Left colon (tissue), 2 donors: ENCODE measurements around the gene ME3. TPM values are rescaled to one million over a fixed set of nuclear protein-coding genes. Genes with fewer than 3 reads are reported as not detected.

Experiments used
- ATAC-seq: fragments of 200-7000 bp; cut with Tn5 transposase; one replicate; pipeline ENCODE4 v1.9.1; 2020; ENCODE audit warnings: mild to moderate bottlenecking, moderate library complexity
- DNase-seq, 2 donors: peaks; one replicate each; pipeline ENCODE4 v3.0.0-alpha.2; 2020
- intact Hi-C, 2 donors: fragments of 100-400 bp; cut with DNase I in 1 of 2; cut with micrococcal nuclease in 1 of 2; formaldehyde crosslinking; loops; one replicate each; pipeline versions ENCODE4 v1.11.2 to v1.14.0; 2022; cut with DNase I, micrococcal nuclease
- total RNA-seq, 2 donors: library from RNA; stranded (reverse); fragmentation: NEBNext Ultra II Directional; extraction: Animal tissue kit (Norgen Biotek cat#: 25700); gene quantifications; one replicate each; pipeline ENCODE4 v1.2.1, GENCODE V29; 2021
- donor health status: DM: no; HTN: no; CAD: no.
- donor health status: DM: yes; HTN: yes; CAD: no.

ME3 gene
- total RNA-seq, 2 donors from 2014 or later, result 35.8 to 38.1 TPM

- ATAC-seq, result no peak
- intact Hi-C loops, result no loop called here
- DNase-seq, result no peak
Observed at GRCh38 chr11:86395061-86395551, 277.3 kb downstream of the ME3 start.

Other genes starting within 250 kb of the ME3 start
- gene PRSS23, start 127.9 kb upstream of the ME3 start, total RNA-seq, result 100 to 1,000 TPM in 1 of 2 donors, 10 to 100 TPM in 1; 54.3 to 124 TPM